ENCODE data around the gene MMP24. TPM values are rescaled to one million over a fixed set of nuclear protein-coding genes. Genes with fewer than 3 reads are reported as not detected.
A peak's percentile ranks its signal among the peaks of the same experiment; 100 is the strongest.

The MMP24 gene
- total and polyA plus RNA-seq, 2 of the 13 experiments (the other 11 are each of a cell fraction or from before 2014, with no cell fraction given), result 0.29 to 0.35 TPM

DNA sequence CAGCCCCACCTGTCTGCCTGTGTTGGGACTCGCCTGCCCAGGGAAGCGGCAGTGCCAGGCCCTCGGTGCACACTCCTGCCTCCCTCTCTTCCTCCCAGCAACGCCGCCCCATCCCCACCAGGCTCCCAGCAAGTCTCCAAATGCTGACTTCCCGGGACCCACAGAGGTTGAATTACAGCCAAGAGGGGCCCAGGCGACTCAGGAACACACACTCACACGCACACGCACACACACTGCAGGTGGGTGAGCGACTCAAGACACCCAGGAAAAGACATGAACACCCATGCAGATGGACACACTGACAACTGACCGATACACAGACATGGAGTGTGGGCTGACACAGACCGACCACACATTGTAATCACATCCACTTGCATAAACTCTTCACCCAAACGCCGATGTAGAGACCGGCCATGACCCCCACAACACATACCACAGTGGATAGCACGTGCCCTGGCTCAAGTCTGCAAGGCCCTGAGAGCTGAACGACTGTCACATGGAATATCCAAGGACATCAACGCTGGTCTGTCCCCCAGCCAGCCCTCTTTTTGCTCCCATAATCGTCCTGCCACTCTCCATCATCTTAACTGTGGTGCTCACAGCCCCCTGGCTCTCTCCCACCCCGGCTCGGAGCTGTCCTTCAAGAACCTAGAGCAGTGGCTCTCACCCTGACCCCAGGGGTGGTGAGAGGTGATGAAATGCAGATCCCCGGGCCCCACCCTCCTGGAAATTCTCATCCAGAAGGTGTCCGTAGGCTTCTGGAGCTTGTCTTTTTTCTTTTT is 66.2 kb downstream of the MMP24 start (continued):
- TF ChIP-seq, protein P1, sequence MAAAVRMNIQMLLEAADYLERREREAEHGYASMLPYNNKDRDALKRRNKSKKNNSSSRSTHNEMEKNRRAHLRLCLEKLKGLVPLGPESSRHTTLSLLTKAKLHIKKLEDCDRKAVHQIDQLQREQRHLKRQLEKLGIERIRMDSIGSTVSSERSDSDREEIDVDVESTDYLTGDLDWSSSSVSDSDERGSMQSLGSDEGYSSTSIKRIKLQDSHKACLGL (CRISPR knock-in tag; IDR thresholded peaks at IDR 0.05), result no peak
- TF ChIP-seq MATR3 (CRISPR knock-in tag; IDR thresholded peaks at IDR 0.05), result no peak
- TF ChIP-seq, protein P2, sequence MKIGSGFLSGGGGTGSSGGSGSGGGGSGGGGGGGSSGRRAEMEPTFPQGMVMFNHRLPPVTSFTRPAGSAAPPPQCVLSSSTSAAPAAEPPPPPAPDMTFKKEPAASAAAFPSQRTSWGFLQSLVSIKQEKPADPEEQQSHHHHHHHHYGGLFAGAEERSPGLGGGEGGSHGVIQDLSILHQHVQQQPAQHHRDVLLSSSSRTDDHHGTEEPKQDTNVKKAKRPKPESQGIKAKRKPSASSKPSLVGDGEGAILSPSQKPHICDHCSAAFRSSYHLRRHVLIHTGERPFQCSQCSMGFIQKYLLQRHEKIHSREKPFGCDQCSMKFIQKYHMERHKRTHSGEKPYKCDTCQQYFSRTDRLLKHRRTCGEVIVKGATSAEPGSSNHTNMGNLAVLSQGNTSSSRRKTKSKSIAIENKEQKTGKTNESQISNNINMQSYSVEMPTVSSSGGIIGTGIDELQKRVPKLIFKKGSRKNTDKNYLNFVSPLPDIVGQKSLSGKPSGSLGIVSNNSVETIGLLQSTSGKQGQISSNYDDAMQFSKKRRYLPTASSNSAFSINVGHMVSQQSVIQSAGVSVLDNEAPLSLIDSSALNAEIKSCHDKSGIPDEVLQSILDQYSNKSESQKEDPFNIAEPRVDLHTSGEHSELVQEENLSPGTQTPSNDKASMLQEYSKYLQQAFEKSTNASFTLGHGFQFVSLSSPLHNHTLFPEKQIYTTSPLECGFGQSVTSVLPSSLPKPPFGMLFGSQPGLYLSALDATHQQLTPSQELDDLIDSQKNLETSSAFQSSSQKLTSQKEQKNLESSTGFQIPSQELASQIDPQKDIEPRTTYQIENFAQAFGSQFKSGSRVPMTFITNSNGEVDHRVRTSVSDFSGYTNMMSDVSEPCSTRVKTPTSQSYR (CRISPR knock-in tag; IDR thresholded peaks at IDR 0.05; ENCODE audit: borderline replicate concordance), result no peak
- TF ChIP-seq ZNF292 (CRISPR knock-in tag; IDR thresholded peaks at IDR 0.05; ENCODE audit: borderline replicate concordance, low read depth), result no peak
- TF ChIP-seq, protein P3, sequence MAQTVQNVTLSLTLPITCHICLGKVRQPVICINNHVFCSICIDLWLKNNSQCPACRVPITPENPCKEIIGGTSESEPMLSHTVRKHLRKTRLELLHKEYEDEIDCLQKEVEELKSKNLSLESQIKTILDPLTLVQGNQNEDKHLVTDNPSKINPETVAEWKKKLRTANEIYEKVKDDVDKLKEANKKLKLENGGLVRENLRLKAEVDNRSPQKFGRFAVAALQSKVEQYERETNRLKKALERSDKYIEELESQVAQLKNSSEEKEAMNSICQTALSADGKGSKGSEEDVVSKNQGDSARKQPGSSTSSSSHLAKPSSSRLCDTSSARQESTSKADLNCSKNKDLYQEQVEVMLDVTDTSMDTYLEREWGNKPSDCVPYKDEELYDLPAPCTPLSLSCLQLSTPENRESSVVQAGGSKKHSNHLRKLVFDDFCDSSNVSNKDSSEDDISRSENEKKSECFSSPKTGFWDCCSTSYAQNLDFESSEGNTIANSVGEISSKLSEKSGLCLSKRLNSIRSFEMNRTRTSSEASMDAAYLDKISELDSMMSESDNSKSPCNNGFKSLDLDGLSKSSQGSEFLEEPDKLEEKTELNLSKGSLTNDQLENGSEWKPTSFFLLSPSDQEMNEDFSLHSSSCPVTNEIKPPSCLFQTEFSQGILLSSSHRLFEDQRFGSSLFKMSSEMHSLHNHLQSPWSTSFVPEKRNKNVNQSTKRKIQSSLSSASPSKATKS (CRISPR knock-in tag; IDR thresholded peaks at IDR 0.05), result no peak
- TF ChIP-seq YY1 (IDR thresholded peaks at IDR 0.05; ENCODE audit: insufficient read depth, insufficient replicate concordance, low read depth, low read length), result no peak
- no peak for TF ChIP-seq ZNF10 (CRISPR knock-in tag; IDR thresholded peaks at IDR 0.05; ENCODE audit: borderline replicate concordance, low read depth)
- TF ChIP-seq SUZ12 (IDR thresholded peaks at IDR 0.05; ENCODE audit: low read depth, low read length), result no peak
- TF ChIP-seq TCF7 (IDR thresholded peaks at IDR 0.05; ENCODE audit: low read depth), result no peak
- TF ChIP-seq, protein P4, sequence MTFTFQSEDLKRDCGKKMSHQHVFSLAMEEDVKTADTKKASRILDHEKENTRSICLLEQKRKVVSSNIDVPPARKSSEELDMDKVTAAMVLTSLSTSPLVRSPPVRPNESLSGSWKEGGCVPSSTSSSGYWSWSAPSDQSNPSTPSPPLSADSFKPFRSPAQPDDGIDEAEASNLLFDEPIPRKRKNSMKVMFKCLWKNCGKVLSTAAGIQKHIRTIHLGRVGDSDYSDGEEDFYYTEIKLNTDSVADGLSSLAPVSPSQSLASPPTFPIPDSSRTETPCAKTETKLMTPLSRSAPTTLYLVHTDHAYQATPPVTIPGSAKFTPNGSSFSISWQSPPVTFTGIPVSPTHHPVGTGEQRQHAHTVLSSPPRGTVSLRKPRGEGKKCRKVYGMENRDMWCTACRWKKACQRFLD (CRISPR knock-in tag; IDR thresholded peaks at IDR 0.05; ENCODE audit: borderline replicate concordance), result 0 out of 2 replicates have a peak, but pooled peaks have one; percentile 27
- no peak for TF ChIP-seq RNF2 (conservative IDR thresholded peaks at IDR 0.05; ENCODE audit: low read depth)
- no peak for TF ChIP-seq ZNF567 (CRISPR knock-in tag; IDR thresholded peaks at IDR 0.05; ENCODE audit: borderline replicate concordance)
- TF ChIP-seq, protein P5, sequence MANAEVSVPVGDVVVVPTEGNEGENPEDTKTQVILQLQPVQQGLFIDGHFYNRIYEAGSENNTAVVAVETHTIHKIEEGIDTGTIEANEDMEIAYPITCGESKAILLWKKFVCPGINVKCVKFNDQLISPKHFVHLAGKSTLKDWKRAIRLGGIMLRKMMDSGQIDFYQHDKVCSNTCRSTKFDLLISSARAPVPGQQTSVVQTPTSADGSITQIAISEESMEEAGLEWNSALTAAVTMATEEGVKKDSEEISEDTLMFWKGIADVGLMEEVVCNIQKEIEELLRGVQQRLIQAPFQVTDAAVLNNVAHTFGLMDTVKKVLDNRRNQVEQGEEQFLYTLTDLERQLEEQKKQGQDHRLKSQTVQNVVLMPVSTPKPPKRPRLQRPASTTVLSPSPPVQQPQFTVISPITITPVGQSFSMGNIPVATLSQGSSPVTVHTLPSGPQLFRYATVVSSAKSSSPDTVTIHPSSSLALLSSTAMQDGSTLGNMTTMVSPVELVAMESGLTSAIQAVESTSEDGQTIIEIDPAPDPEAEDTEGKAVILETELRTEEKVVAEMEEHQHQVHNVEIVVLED (CRISPR knock-in tag; IDR thresholded peaks at IDR 0.05; ENCODE audit: borderline replicate concordance), result no peak
- no peak for TF ChIP-seq AHR (CRISPR knock-in tag; IDR thresholded peaks at IDR 0.05)
- no peak for TF ChIP-seq MXI1 (IDR thresholded peaks at IDR 0.05; ENCODE audit: borderline replicate concordance, low read depth, low read length)
- TF ChIP-seq MAFF (IDR thresholded peaks at IDR 0.05; ENCODE audit: low read depth, low read length), result no peak
- TF ChIP-seq, protein P6, sequence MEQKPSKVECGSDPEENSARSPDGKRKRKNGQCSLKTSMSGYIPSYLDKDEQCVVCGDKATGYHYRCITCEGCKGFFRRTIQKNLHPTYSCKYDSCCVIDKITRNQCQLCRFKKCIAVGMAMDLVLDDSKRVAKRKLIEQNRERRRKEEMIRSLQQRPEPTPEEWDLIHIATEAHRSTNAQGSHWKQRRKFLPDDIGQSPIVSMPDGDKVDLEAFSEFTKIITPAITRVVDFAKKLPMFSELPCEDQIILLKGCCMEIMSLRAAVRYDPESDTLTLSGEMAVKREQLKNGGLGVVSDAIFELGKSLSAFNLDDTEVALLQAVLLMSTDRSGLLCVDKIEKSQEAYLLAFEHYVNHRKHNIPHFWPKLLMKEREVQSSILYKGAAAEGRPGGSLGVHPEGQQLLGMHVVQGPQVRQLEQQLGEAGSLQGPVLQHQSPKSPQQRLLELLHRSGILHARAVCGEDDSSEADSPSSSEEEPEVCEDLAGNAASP (CRISPR knock-in tag; IDR thresholded peaks at IDR 0.05; ENCODE audit: borderline replicate concordance), result no peak
- no peak for TF ChIP-seq ZNF790 (CRISPR knock-in tag; IDR thresholded peaks at IDR 0.05; ENCODE audit: borderline replicate concordance)
- TF ChIP-seq NPAS2 (CRISPR knock-in tag; IDR thresholded peaks at IDR 0.05; ENCODE audit: borderline replicate concordance), result peak; percentile 50; the same call in 1 of the 2 replicates

Data from HepG2 (cell line).